GM19035 (cell line): ENCODE results near the gene ATXN10.

Experiments
- ATAC-seq: cut with Tn5 transposase; IDR thresholded peaks from one replicate; pipeline ENCODE4 v1.9.1; 2021; ENCODE audit not compliant: unreplicated experiment

Gene ATXN10

GRCh38 chr22:45888221-45889092 lies 216.8 kb downstream of the ATXN10 start:
- no peak for ATAC-seq

DNA sequence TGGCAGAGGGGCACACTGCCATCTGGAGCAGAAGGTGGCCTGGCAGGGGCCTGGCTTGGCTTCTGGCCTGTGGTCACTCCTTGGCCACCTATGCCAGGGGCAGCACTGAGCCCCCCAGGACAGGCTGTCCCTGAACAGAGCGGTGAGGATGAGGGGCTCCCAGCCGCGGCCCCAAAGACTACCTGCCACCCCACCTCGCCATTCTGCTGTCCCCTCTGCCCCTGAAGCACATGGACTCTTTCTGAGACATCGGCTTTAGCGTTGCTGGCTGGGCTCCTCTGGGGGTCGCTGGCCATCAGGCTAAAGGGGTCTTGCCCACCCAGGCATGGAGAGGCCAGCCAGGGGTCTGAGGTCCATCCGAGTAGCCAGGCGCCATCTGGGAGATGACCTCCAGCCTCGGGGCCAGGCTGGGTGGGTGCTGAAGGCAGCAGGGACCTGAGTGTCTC lies 217.5 kb downstream of the ATXN10 start:
- ATAC-seq, result no peak

GRCh38 chr22:45889539-45890350 lies 218.1 kb downstream of the ATXN10 start:
- ATAC-seq, result no peak

- no peak for ATAC-seq
Observed at GRCh38 chr22:45890351-45890635, 218.7 kb downstream of the ATXN10 start.

DNA sequence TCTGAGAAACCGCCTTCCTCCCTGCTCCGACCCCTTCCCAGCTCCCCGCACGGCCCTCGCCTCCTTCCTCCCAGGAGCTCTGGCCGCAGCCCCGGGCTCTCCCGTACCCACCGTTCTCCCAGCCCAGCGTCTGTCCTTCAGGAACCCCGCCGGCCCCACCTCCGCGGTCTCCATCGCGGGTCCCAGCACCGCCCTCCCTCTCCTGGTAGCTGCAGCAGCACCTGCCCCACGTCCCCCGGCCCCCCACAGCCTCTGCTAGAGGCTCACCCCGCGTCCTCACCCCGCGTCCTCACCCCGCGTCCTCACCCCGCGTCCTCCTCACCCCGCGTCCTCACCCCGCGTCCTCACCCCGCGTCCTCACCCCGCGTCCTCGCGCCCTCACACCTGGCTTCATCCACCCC lies 219.4 kb downstream of the ATXN10 start:
- no peak for ATAC-seq

GRCh38 chr22:45891471-45891995 lies 219.9 kb downstream of the ATXN10 start:
- no peak for ATAC-seq

DNA sequence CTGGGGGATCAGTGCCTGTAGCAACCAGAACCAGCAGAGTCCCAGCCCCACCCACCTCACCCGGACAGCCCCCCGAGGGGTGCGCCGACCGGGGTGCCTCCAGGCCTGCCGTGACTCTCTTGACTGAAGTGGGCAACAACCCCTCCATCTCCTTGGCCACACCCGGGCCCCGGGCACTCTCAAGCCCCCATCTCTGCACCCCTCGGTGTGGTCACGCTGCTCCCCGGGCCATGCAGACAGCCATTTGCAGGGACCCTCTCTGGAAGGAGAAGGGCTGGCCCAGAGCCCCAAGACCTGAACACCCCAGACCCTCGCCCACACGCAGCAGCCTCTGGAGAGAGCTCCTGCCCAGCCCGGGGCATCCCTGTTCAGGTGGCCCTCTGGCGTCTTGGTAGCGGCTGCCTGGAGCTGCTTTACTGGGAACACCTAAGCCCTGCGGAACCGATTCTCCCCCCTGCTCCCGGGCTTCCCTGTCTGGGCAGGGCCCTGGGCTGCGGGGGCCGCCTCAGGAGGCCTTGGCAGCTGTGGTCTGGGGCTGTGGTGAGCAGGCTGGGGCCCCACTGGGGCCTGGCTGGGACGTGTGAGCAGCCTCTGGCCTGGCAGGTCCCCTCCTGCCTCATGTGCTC lies 220.5 kb downstream of the ATXN10 start:
- ATAC-seq, result no peak

GRCh38 chr22:45892681-45893461 lies 221.2 kb downstream of the ATXN10 start:
- no peak for ATAC-seq

DNA sequence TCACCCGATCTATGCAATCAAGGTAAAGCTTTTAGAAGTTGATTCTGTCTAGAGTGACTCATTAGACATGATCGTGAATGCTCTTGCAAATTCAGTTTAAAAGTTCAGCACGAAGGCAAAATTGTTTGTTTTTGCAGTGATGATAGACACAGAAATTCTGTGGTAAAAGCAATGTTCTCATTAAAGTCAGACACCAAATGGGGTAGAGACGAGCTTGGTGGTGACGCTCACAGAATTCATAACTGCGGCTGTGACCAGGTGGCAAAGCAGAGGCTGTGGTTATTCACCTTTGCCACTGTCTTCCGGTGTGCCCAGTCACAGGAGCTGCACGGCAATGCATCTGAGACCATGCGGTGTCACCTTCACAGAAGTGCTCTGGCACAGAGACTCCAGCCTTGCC lies 221.9 kb downstream of the ATXN10 start:
- no peak for ATAC-seq
